NCI-H1092 treated with DMSO at 0.1 percent for 48 hours (cell line): ENCODE data around the gene COMTD1.

Source experiments
- DNase-seq: peaks from one replicate; lab custom pipeline; 2025; lab: John Stamatoyannopoulos, UW

The COMTD1 gene

DNA sequence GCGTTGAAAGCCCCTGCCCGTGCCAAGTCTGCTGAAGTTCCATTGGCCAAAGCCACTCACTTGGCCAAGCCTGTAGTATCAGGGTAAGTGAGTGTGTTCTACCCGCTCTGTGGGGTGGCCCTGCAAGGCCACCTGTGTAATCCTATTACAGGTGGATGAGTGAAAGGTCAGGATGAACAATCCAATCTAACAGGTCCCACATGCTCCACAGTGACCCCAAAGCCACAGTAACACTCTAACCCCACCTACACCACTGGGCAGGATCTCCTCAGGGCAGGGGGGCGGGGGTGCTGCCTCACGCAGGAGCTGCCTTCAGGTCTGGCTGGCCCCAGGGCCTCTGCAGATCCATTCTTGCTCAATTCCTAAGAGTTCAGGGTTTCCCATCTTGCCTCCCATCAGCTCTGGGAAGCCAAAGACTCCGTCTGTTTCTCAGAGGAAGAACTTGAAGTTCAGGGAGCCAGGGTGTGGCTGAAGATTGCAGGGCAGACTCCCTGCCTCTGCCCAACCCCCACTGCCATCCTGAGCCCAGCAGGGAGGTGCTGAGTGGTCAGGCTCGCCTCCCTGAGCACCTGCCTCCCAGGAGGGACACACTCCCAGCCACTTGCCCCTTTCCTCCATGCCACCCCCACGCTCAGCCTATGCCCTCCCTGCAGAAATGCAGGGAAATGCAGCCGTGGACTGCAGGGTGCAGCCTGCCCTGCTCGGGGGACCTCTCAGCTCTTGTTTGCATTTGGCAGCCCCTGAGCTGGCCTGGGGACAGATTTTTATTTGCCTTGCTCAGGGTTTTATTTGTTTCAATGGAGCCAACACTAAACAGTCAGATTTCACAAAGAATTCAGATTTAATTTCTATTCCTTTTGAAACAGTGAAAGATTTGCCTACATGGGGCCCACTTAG is 9.8 kb upstream of the COMTD1 start:
- DNase-seq, result no peak

DNA sequence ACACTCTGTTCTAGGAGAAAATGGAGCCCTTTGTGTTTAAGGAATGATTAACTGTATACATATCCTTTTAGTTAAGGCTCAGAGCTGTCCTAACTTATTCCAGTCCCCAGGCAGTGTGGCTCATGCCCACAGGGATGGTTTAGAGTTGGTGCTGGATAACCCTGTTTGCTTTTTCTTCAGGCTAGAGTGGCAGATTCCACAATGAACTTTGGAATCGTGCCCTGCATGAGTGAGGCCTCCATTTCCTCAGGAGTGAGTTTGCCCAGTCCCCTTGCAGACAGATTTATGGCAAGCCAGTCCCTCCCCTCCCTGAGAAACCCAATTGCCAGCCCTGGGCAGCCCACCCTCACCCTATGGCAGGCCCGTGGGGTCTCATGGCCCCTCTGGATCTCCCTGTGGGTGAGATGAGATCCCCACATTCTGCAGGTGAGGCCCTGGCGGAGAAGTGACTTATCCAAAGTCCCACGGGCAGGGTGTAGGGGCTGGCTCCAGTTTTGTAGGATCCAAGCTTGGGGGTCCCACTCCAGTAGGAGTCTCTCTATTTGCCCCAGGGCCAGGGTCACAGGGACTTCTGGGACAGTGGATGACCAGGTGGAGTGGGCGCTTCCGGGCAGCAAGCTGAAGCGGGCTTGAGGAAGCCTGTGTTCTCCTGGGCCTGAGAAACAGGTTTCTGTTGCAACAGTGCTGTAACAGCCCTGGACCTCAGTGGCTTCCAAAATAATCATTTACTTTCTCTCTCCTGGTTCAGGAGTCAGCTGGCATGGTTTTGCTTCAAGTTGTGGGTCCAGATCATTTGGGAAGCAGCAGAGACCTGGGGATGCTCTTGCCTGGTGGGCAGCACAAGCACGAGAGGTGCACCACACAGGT is 9.0 kb upstream of the COMTD1 start:
- no peak for DNase-seq

DNA sequence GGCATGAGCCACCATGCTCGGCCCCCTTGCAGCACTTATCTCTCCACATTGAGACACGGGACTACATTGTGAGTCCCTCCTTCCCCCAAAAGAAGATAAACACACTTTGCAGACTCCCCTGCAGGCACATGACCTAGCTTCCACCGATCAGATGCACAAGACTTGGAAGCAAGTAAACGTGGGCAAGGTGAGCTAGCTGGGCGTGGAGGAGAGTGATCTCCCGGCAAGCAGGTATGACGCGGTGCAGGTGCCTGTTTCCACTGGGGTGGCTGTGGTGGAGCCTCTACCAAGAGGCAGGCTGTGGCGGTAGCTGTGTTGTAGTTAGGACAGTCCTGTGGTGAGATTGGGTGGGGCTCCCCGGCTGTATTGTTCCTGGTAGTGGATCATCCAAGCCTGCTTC is 7.7 kb upstream of the COMTD1 start:
- DNase-seq, result no peak

DNA sequence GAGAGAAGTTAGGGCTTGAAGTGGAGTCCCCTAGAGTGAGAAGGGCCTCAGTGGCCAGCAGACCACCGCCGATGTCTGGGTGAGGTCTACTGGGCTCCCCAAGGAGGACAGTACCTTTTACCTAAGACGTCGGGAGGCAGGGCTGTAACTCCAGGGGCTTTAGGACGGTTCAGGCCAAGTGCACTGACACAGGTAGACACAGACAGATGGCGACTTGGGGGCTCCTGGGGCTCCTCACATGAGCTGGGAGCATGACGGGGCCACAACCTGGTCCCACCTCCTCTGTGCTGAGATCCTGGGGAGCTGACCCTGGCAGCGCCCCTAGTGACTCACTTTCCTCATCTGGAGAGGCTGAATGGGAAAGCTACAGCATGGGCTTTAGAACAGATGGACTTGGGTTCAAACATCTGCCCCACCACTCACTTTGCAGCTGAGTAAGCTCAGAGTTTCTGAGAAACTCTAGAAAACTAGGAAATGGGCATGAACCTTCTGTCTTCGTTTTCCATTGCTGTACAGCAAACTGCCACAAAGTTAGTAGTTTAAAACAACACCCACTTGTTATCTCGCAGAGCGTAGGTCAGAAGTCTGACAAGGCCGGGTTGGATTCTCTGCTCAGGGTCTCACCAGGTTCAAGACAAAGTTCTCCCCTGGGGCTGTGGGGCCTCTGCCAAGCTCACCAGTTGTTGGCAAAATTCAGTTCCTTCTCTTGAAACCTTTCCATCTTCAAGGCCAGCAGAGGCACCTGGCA is 4.7 kb upstream of the COMTD1 start:
- no peak for DNase-seq

DNA sequence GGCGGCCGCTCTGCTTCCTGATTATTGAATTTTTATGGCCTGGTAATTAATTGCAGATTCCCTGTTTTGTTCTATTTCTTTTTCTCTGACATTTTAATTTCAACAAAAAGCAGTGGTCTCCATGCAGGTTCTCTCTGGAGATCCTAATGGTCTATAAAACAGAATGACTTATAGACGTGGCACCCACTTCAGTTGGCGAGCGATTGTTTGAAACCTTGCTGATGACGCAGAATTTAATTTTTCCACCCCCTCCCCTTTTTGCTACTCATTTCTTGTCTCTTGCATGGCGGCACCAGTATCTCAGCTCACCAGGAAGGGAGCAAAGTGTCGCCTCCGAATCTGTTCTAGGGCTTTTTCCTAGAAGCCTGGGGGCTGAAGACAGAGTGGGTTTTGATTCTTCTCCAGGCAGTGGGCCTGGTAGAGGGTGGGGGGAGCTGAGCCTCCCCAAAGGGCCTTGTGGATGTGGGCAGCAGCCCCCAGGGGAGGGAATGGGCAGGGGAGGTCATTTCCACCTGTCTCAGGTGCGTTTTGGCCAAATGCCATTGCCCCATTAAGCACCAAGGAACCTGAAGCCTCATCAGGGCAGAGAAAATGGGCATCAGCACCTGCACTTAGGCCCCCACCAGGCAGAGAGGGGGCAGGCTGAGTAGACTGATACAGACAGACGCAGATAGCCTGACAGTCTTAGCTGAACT is 3.5 kb upstream of the COMTD1 start:
- no peak for DNase-seq

DNA sequence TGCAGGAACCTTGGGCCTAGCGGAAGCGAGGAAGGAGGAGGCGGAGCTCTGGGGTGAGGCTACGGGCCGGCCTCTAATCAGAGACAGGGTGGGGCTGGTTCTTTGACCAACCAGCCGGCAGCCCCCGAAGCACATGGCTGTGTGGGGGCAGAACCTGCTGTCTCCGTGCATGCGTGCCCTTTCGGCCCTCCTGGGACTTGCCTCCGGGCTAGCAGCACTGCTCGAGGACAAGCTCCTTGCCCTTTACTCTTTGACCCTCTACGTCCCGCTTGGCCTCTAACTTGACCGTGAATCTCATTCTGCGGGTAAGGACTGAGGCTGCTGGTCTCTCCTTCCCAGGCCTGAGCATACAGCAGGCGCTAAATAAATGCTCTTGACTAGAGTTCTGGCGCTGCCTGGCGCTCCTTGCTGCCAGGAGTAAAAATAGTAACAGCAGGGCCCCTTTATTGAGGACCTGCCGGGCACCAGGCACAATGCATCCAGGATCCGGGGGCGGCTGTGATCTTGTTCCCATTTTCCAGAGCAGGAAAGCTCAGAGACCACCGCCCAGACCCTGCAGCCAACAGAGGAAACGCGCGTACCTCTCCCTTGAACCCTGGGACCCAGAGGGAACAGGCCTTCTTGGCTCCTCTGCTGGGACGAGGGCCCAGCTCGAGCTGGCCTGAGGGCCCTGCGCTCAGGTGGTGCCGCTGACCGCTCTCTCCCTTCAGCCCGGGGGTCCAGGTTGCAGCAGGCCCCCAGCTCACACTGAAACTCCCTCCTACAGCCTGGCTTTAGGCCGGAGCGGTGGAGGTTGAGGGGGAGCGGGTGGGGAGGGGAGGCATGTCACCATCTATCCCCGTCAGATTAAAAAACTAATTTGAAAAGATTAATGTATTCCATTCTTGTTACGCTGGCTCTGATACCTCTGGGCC is 2.7 kb upstream of the COMTD1 start:
- no peak for DNase-seq

DNA sequence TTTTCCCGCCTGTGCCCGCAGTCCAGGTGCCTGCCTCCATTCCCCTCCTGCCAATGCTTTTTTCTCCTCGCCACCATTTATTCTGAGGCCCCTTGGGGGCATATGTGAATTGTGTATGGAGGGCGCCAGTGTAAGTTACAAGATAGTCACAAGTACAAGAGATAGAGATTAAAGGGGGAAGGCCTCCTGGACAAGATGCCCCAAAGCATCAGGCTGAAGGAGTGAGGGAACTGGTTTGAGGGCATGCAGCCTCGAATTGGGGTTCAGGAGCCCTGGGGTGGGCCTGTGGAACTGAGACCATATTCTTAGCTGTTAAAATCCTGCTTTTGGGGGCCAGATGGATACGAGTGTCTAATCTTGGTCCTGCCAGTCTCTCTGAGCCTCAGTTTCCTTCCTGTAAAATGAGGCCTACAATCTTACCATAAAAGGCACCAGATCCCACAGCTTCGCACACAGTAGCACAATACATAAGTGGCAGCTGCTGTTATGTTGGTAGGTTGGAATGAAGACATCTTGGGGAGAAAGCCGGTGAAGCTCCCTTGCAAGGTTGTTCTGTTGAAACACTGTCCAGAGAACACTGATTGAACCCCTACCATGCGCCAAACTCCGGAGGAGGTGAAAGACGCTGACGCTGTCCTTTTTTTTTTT is 545 bp upstream of the COMTD1 start:
- no peak for DNase-seq

DNA sequence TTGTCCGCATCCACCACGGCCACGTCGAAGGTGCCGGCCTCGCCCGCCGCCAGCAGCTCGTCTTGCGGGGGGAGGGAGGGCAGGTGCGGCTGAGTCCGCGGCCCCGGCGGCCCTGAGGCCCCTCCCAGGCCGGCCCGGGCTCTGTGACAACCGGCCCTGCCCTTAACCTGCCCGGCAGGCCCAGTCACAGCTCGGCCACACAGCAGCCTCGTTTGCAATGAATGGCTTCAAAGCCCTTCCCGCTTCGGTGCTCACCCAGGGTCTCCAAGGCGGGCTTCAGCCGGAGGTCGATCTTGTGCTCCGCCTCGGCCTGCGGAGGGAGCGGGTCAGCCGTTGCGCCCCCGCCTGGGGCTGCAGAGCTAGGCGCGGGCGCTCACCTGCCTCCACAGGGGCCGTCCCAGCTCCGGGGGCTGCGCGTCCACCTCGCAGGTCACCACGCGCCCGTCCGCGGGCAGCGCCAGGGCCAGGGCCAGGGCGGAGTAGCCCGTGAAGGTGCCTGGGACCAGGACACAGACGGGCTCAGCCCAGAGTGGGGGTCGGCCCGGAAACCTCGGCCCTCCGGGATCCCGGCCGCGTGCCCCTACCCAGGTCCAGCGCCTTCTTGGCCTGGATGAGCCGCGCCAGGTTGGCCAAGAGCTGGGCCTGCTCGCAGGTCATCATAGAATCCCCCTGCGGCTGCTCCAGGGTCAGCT is 928 bp downstream of the COMTD1 start:
- DNase-seq, result peak; percentile 28

DNA sequence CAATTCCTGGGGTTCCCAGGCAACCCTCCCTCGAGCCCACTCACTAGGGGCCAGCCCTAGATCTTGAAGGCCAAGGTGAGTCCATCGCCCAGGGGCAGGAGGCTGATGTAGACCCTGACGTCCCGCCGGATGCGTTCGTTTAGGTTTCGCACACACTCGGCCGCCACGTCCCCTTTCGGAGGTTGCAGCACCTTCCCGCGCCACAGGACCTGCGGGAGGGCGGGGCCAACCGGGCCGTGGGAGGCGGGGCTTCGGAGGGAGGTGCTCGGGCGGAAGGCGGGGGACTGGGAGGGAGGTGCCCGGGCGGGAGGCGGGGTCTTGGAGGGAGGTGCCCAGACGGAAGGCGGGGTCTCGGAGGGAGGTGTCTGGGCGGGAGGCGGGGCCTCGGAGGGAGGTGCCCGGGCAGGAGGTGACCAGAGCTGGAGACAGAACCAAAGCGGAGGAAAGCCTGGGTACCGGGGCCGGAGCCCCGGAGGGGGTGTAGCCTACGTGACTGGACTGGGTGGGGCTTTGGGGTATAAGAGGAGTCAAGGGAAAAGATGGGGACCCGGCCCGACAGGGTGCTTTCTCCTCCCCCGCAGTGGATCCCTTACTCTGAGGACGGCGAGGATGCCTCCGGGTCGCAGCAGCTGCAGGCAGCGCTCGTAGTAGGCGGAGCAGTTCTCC is 1.6 kb downstream of the COMTD1 start:
- DNase-seq, result peak; percentile 80

DNA sequence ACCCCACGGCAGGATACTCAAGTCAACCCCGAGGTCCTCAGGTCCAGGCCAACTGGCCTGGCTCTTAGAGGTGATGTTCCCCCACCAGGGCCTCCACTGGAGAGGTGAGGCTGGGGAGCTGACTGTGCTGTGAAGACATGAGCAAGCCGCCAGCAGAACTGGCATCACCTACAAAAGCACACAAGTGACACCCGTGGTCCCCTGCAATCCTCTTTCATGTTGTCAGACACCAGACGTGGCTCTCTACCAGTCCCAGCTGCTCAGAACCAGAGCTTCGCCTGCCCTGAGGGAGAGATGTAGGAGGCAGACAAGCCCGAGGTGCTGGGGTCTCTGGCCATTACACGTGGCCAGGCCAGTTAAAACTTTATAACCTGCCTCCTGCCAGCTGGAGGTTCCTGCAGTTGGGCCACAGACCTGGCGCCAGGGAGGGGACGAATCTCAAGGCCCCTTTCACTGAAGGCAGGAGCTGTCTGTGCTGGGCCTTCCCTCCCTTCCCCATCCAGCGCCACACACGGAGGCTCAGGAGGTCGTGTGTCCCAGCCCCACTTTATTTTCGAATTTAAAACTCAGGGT is 2.2 kb downstream of the COMTD1 start:
- DNase-seq, result no peak

DNA sequence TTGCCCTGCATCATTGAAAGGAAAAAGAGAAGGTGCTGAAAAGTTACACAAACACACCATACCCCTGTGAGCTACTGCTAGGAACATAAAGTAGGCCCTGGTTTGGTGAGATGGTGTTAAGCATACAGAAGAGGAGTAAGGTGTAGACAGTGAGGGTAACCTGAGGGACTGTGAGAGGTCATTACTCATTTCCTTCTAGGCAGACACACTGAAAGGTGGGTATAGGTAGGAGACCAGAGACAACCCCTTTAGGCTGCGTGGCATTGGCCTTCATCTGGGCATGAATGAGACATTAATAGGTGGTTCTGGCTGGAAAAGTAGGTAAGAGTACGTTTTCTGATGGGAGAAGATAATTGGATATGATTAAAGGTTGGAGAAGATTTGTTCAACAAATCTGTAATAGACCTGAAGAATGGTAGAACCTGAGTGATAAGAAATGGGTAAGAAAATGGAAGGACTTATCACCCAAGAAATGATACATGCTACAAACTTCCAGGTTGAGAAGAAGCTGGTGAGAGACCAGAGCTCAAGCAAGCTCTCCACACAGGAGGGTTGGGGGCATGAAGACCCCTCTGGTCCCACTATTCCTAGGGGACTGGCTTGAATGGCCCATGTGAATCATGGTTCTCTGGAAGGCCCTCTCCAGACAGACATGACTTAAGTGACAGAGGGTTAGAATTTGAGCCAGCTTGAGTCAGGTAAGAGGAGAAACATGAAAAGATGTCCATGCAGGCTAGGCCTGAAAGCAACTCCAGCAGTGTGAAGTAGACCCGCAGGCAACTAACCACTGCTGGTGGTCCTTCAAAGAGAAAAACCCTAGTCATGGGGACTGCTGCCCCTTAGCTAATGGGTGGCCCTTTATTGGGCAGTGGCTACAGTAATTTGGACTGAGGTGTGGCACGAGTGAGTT is 3.8 kb downstream of the COMTD1 start:
- no peak for DNase-seq

DNA sequence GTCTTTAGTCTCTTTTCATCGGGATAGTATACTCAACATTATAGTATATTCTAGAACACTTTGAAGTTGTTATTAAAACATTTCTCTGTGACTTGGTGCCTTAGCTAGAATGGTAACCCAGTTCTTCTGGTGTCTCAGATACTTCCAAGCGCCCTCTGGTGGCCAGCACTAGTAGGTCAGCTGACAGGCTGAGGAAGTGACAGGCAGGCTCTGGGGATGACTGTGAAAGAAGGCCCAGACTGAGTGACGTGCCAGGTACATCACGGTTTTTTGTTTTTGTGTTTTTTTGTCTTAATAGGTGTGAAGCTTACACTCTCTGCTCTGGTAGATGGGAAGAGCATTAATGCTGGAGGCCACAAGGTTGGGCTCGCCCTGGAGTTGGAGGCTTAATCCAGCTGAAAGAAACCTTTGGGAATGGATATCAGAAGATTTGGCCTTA is 5.1 kb downstream of the COMTD1 start:
- DNase-seq, result peak; percentile 64

DNA sequence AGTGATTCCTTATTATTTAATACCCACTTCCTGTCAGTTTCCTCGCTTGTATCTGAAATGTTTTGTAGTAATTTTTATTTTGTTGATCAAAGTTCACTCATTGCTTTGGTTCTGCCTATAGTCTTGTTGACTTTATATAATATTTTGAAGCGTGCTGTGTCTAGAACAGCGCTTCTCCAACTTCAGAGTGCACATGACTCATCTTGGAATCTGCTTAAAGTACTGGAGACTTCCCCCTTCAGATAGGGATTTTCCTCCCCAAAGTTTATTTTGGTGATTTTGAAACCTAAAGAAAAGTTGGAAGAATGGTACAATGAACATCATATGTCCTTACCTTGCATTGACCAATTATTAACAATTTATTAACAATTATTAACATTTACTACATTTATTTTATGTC is 5.8 kb downstream of the COMTD1 start:
- DNase-seq, result no peak

DNA sequence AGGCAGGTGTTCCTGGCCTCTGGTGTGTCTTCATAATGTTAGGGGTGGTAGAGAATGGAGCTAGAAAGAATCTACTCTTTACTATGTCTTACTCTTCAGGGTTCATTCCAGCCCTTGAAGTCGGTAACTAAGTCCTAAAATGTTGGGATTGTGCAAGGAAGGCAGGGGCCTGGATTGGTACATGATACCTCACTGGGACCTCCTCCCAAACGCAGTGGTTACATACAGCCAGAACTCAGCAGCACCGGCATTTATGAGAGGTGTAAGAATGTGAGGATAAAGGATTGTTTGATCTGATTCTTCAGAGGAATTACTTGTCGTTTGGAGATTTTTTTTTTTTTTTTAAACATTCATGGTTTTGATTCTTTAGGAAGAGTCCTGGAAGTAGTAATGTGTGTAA is 6.9 kb downstream of the COMTD1 start:
- no peak for DNase-seq

DNA sequence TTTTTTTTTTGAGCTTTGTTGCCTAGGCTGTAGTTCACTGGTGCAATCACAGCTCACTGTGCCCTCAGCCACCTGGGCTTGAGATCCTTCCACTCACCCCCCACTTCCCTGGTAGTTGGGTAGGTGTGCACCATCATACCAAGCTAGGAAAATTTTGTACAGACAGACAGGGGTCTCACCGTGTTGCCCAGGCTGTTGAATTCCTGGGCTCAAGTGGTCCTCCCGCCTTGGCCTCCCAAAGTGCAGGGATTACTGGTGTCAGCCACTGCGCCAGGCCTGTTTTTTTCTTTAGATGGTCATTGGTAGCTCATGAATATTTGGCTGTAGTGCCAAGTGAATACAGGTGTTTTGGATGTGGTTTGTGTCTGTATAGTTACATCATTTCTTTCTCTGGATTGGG is 7.5 kb downstream of the COMTD1 start:
- no peak for DNase-seq

DNA sequence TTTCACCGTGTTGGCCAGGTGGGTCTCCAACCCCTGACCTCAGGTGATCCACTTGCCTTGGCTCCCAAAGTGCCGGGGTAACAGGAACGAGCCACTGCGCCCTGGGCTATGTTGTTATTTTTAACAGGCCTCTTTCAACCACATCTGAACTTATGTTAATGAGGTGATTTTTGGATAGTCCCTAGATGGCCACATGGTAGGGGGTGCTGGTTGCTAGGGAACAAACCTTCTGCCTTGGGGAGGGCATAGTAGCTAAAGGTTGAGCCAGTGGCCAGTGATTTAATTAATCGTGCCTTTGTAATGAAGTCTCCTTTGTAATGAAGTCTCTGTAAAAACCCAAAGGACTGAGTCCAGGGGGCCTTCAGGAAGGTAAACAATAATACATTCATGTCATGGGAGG is 9.1 kb downstream of the COMTD1 start:
- no peak for DNase-seq

DNA sequence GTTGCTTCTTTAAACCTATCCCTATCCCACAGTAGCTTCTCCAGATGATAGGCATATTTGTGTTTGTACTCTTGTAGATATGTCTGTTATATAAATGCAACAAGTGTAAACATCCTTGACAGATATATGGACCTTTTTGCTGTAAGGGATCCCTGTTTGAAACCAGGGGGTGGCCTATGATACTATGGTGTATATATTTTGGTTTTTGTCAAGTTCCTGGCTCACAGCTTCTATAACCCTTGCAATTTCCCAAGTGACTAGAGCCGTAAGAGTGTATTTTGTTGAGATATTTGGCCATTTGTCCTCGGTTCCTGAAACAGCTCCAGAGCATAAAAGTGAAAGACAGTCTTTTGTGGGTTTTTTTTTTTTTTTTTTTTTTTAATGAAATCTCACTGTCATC is 9.7 kb downstream of the COMTD1 start:
- DNase-seq, result no peak

DNA sequence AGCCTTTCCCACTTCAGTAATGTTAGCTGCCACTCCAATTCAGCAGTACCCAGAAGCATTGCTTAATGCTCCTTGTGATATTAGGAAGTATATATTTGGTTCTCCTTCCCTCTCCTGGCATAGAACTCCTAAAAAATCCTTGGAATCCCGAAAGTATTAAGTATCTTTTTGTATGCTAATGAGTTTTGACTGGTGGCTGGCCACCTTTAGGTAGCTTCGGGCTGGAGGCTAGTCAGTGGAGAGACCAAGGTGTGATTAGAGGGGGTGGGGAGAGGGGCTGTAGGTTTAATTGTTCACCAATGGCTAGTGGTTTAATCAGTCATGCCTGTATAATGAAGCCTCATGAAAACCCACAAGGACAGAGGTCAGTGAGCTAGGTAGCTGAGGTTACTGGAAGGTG is 12.2 kb downstream of the COMTD1 start:
- DNase-seq, result no peak
